ENCODE results near the gene PXK.
"Not testable (repeated sequence)": the region's sequence is repeated elsewhere in the genome, so short reads cannot be mapped to it uniquely, and the experiment has no call there.

PXK gene

DNA sequence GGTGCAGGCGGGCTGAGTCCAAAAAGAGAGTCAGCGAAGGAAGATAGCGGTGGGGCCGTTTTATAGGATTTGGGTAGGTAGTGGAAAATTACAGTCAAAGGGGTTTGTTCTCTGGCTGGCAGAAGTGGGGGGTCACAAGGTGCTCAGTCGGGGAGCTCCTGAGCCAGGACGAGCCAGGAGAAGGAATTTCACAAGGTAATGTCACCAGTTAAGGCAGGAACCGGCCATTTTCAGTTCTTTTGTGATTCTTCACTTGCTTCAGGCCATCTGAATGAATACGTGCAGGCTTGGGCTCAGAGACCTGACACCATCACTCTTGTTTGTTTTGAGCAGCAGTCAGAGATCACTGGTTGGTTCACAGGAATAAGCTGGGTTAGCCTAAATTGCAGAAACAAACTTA, 104.6 kb downstream of the PXK start:
- not testable (repeated sequence) for H3K23ac ChIP-seq (ENCODE audit: low read length in 2 of 2); H3K14ac ChIP-seq (ENCODE audit: low read length in 2 of 2); H3K4me2 ChIP-seq (ENCODE audit: low read length, poor library complexity, severe bottlenecking); H4K91ac ChIP-seq (ENCODE audit: low read length); H4K8ac ChIP-seq (ENCODE audit: low read length); H2BK5ac ChIP-seq (ENCODE audit: low read depth, low read length, poor library complexity, severe bottlenecking); H3K9ac ChIP-seq (ENCODE audit: low read length); H3K9me3 ChIP-seq (ENCODE audit: control insufficient read depth, low read length); H2AFZ ChIP-seq (ENCODE audit: low read depth, low read length); DNase-seq; H3K18ac ChIP-seq (ENCODE audit: low read depth in 1 of 2, low read length in 2 of 2); H3K27me3 ChIP-seq (ENCODE audit: control insufficient read depth in 1 of 2, insufficient read depth in 1 of 2, low read length in 2 of 2); H2BK120ac ChIP-seq (ENCODE audit: low read depth, low read length); H3K4ac ChIP-seq (ENCODE audit: low read depth in 1 of 2, low read length in 2 of 2); H3K4me3 ChIP-seq (ENCODE audit: insufficient read depth in 1 of 2, low read depth in 1 of 2, low read length in 2 of 2); H3K27ac ChIP-seq (ENCODE audit: low read length, poor library complexity, severe bottlenecking); H3K36me3 ChIP-seq (ENCODE audit: control insufficient read depth in 1 of 2, insufficient read depth in 2 of 2, low read depth in 1 of 2, low read length in 2 of 2); H2BK15ac ChIP-seq (ENCODE audit: low read depth, poor library complexity, severe bottlenecking); H2AK5ac ChIP-seq (ENCODE audit: low read length, severe bottlenecking); H3K79me1 ChIP-seq (replicated peaks; ENCODE audit: low read length, poor library complexity, severe bottlenecking); H2BK12ac ChIP-seq (ENCODE audit: low read length in 2 of 2)
- H3K4me1 ChIP-seq (ENCODE audit: control insufficient read depth, insufficient read depth, low read depth, low read length): peaks cover 14% of the 10 kb centered on the region
- WGBS: 67% methylated on average over 8 of the region's 8 CpGs

GRCh38 chr3:58440996-58441355, 108.3 kb downstream of the PXK start:
- WGBS: 57% methylated on average over 5 of the region's 6 CpGs
- H3K4ac ChIP-seq (ENCODE audit: low read depth in 1 of 2, low read length in 2 of 2); H3K4me3 ChIP-seq (ENCODE audit: insufficient read depth in 1 of 2, low read depth in 1 of 2, low read length in 2 of 2); H3K14ac ChIP-seq (ENCODE audit: low read length in 2 of 2); H2BK5ac ChIP-seq (ENCODE audit: low read depth, low read length, poor library complexity, severe bottlenecking); H3K9me3 ChIP-seq (ENCODE audit: control insufficient read depth, low read length); H3K4me2 ChIP-seq (ENCODE audit: low read length, poor library complexity, severe bottlenecking); H3K36me3 ChIP-seq (ENCODE audit: control insufficient read depth in 1 of 2, insufficient read depth in 2 of 2, low read depth in 1 of 2, low read length in 2 of 2); H3K79me1 ChIP-seq (replicated peaks; ENCODE audit: low read length, poor library complexity, severe bottlenecking); H4K91ac ChIP-seq (ENCODE audit: low read length); H2BK15ac ChIP-seq (ENCODE audit: low read depth, poor library complexity, severe bottlenecking); H3K18ac ChIP-seq (ENCODE audit: low read depth in 1 of 2, low read length in 2 of 2); H3K27ac ChIP-seq (ENCODE audit: low read length, poor library complexity, severe bottlenecking); H4K8ac ChIP-seq (ENCODE audit: low read length); H2BK120ac ChIP-seq (ENCODE audit: low read depth, low read length); H2BK12ac ChIP-seq (ENCODE audit: low read length in 2 of 2); H3K4me1 ChIP-seq (ENCODE audit: control insufficient read depth, insufficient read depth, low read depth, low read length); H3K23ac ChIP-seq (ENCODE audit: low read length in 2 of 2); H2AFZ ChIP-seq (ENCODE audit: low read depth, low read length); DNase-seq; H2AK5ac ChIP-seq (ENCODE audit: low read length, severe bottlenecking); H3K9ac ChIP-seq (ENCODE audit: low read length); H3K27me3 ChIP-seq (ENCODE audit: control insufficient read depth in 1 of 2, insufficient read depth in 1 of 2, low read length in 2 of 2): not testable (repeated sequence)

DNA sequence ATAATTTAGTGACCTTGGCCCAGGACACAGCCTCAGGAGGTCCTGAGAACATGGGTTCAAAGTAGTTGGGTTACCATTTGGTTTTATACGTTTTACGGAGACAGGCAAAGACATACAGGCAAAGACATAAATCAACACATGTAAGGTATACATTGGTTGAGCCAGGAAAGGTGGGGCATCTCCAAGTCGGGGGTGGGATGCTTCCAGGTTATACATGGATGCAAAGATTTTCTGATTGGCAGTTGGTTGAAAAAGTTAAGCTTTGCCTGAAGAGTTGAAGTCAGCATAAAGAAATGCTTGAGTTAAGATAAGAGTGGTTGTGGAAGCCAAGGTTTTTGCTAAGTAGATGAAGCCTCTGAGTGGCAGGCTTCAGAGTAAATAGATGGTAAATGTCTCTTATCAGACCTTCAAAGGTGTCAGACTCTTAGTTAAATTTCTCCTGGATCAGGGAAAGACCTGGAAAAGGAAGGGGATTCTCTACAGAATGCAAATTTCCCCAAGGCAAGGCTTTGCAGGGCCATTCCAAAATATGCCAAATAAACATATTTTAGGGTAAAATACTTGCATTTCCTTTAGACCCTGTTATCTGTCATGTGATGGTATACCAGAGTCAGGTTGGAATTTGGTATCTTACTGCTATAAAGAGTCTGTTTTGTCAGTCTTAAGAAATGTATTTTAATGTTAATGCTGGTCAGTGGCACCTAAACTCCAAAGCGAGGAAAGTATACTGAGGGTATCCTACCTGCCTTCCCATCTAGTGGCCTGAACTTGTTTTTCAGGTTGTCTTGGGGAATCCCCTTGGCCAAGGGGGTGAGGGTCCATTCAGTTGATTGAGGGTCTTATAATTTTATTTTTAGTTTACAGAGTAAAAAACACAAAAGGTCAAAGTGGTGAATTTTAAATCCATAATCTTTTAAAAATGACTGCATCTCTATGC, 109.1 kb downstream of the PXK start:
- DNase-seq: no peak
- Histone ChIP-seq H4K91ac (ENCODE audit: low read length) (no peak overlapping the region), H2BK15ac (ENCODE audit: low read depth, poor library complexity, severe bottlenecking) (no peak overlapping the region), H3K4me1 (ENCODE audit: control insufficient read depth, insufficient read depth, low read depth, low read length) (no peaks in the 10 kb centered on the region), H3K4me2 (ENCODE audit: low read length, poor library complexity, severe bottlenecking) (no peak overlapping the region), H3K9me3 (ENCODE audit: control insufficient read depth, low read length) (no peaks in the 10 kb centered on the region), H2BK120ac (ENCODE audit: low read depth, low read length) (no peak overlapping the region), H3K9ac (ENCODE audit: low read length) (no peak overlapping the region), H4K8ac (ENCODE audit: low read length) (no peak overlapping the region), H3K36me3 (ENCODE audit: control insufficient read depth in 1 of 2, insufficient read depth in 2 of 2, low read depth in 1 of 2, low read length in 2 of 2) (no peaks in the 10 kb centered on the region), H2AFZ (ENCODE audit: low read depth, low read length) (no peak overlapping the region), H3K23ac (ENCODE audit: low read length in 2 of 2) (no peak overlapping the region), H3K18ac (ENCODE audit: low read depth in 1 of 2, low read length in 2 of 2) (no peak overlapping the region), H3K4ac (ENCODE audit: low read depth in 1 of 2, low read length in 2 of 2) (no peak overlapping the region), H3K14ac (ENCODE audit: low read length in 2 of 2) (no peak overlapping the region), H2BK5ac (ENCODE audit: low read depth, low read length, poor library complexity, severe bottlenecking) (no peak overlapping the region), H3K4me3 (ENCODE audit: insufficient read depth in 1 of 2, low read depth in 1 of 2, low read length in 2 of 2) (no peak overlapping the region), H3K27ac (ENCODE audit: low read length, poor library complexity, severe bottlenecking) (no peak overlapping the region), H3K27me3 (ENCODE audit: control insufficient read depth in 1 of 2, insufficient read depth in 1 of 2, low read length in 2 of 2) (no peaks in the 10 kb centered on the region), H3K79me1 (replicated peaks; ENCODE audit: low read length, poor library complexity, severe bottlenecking) (no peaks in the 10 kb centered on the region), H2BK12ac (ENCODE audit: low read length in 2 of 2) (no peak overlapping the region), H2AK5ac (ENCODE audit: low read length, severe bottlenecking) (no peak overlapping the region)
- WGBS: 60% methylated on average over 4 of the region's 4 CpGs

DNA sequence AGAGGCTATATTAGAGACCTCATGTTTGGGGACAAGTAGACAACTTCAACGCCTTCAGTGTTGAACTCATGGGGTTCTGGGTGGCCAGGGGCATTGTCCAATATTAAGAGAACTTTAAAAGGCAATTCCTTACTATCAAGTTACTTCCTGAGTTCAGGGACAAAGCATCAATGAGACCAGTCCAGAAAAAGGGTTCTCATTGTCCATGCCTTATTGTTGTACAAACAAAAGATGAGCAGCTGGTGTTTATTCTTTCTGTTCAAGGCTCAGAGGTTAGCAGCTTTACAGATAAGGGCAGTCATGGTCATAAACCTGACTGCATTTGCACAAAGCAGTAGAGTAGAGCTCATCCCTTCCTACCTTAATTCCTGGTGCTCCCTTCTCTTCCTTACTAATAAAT, 119.5 kb downstream of the PXK start:
- WGBS: 29% methylated on average over 1 of the region's 1 CpG
- Histone ChIP-seq H2AFZ (ENCODE audit: low read depth, low read length) (peak overlapping the region; percentile 27), H3K4me3 (ENCODE audit: insufficient read depth in 1 of 2, low read depth in 1 of 2, low read length in 2 of 2) (no peak overlapping the region)

More for the DNA sequence above, 119.5 kb downstream of the PXK start:
- no peaks in the 10 kb centered on the region for H3K4me1 ChIP-seq (ENCODE audit: control insufficient read depth, insufficient read depth, low read depth, low read length)
- no peak overlapping the region for H2BK120ac ChIP-seq (ENCODE audit: low read depth, low read length)
- no peak overlapping the region for H4K91ac ChIP-seq (ENCODE audit: low read length)
- H3K14ac ChIP-seq (ENCODE audit: low read length in 2 of 2): no peak overlapping the region
- H3K9ac ChIP-seq (ENCODE audit: low read length): no peak overlapping the region
- H2BK5ac ChIP-seq (ENCODE audit: low read depth, low read length, poor library complexity, severe bottlenecking): no peak overlapping the region
- no peak overlapping the region for H2BK12ac ChIP-seq (ENCODE audit: low read length in 2 of 2)
- no peak for DNase-seq
- H3K4ac ChIP-seq (ENCODE audit: low read depth in 1 of 2, low read length in 2 of 2): no peak overlapping the region
- no peak overlapping the region for H3K18ac ChIP-seq (ENCODE audit: low read depth in 1 of 2, low read length in 2 of 2)
- no peaks in the 10 kb centered on the region for H3K36me3 ChIP-seq (ENCODE audit: control insufficient read depth in 1 of 2, insufficient read depth in 2 of 2, low read depth in 1 of 2, low read length in 2 of 2)
- H2AK5ac ChIP-seq (ENCODE audit: low read length, severe bottlenecking): no peak overlapping the region
- H3K27me3 ChIP-seq (ENCODE audit: control insufficient read depth in 1 of 2, insufficient read depth in 1 of 2, low read length in 2 of 2): no peaks in the 10 kb centered on the region
- no peak overlapping the region for H3K27ac ChIP-seq (ENCODE audit: low read length, poor library complexity, severe bottlenecking)
- H3K79me1 ChIP-seq (replicated peaks; ENCODE audit: low read length, poor library complexity, severe bottlenecking): no peaks in the 10 kb centered on the region
- H3K4me2 ChIP-seq (ENCODE audit: low read length, poor library complexity, severe bottlenecking): no peak overlapping the region
- H3K9me3 ChIP-seq (ENCODE audit: control insufficient read depth, low read length): peaks cover 32% of the 10 kb centered on the region
- no peak overlapping the region for H2BK15ac ChIP-seq (ENCODE audit: low read depth, poor library complexity, severe bottlenecking)
- H3K23ac ChIP-seq (ENCODE audit: low read length in 2 of 2): no peak overlapping the region
- H4K8ac ChIP-seq (ENCODE audit: low read length): no peak overlapping the region

All from mesenchymal stem cell (in vitro differentiated cells and primary cell).